ENCODE measurements around the gene CDYL.

CDYL gene

DNA sequence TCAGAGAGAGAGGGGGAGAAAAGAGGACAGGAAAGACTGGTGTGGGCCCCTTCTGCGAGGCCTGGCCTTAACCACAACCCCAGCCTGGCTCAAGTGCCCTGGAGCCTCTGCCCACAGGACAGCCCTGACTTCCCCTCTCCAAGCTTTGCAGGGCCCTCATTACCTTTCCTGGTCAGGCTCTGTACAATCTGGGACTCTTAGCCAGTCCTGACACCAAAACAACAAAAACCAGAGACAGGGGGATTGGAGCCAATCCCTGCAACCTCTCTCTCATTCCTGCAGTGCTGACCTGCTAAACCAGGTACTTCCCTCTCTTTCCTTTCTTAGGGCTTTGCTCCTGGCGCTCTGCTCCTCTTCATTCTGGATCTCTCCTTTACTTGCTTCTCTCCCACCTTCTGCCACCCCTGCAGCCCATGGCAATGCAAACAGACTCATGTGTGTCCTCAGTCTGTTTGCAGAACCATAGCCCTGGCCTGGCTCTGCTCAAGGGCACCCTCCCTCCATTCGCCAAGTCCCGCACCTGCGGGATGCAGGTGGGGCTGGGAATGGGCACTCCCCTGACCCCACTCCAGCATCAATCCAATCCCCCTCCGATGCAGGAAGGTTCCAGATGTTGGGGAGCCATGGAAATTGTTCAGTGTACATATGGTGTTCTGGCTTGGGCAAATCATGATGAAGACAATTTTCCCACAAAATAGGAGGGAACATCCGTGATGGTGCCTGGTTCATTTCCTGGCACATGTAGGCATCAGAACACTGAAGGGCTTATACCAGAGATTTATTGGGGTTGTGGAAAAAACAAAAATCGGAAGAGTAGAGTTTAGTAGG is 189.6 kb downstream of the CDYL start:
- no peak for DNase-seq (ENCODE audit: low read depth)
- no peak overlapping the region for H3K4me3 ChIP-seq (ENCODE audit: low read depth, low read length)
- TF ChIP-seq, protein P1, sequence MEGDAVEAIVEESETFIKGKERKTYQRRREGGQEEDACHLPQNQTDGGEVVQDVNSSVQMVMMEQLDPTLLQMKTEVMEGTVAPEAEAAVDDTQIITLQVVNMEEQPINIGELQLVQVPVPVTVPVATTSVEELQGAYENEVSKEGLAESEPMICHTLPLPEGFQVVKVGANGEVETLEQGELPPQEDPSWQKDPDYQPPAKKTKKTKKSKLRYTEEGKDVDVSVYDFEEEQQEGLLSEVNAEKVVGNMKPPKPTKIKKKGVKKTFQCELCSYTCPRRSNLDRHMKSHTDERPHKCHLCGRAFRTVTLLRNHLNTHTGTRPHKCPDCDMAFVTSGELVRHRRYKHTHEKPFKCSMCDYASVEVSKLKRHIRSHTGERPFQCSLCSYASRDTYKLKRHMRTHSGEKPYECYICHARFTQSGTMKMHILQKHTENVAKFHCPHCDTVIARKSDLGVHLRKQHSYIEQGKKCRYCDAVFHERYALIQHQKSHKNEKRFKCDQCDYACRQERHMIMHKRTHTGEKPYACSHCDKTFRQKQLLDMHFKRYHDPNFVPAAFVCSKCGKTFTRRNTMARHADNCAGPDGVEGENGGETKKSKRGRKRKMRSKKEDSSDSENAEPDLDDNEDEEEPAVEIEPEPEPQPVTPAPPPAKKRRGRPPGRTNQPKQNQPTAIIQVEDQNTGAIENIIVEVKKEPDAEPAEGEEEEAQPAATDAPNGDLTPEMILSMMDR (conservative IDR thresholded peaks at IDR 0.05; ENCODE audit: low read depth, low read length), result no peak

DNA sequence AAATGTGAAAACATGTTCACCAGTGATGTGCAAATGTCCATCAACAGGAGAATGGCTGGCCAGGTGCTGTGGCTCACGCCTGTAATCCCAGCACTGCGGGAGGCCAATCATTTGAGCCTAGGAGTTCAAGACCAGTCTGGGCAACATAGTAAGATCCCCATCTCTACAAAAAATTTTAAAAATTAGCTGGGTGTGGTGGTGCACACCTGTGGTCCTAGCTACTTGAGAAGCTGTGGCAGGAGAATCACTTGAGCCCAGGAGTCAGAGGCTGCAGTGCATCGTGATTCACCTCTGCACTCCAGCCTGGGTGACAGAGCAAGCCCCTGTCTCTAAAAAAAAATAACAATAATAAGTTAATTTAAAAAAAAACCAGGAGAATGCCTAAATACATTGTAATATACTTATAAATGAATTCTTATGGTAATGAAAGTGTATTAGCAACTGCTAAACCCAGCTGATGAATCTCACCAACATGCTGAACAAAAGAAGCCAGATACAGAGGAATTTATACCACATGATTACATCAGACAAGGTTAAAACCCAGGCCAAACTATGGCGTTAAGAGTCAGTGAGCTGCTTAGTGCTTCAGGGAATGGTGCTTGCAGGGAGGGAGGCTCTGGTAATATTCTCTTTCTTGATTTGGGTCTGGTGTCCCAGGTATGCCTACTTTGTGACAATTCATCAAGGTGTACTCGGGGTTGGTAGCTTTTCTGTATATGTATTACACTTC is 191.3 kb downstream of the CDYL start:
- DNase-seq (ENCODE audit: low read depth), result no peak
- TF ChIP-seq, protein P1 (conservative IDR thresholded peaks at IDR 0.05; ENCODE audit: low read depth, low read length), result no peak
- H3K4me3 ChIP-seq (ENCODE audit: low read depth, low read length), result no peak overlapping the region

DNA sequence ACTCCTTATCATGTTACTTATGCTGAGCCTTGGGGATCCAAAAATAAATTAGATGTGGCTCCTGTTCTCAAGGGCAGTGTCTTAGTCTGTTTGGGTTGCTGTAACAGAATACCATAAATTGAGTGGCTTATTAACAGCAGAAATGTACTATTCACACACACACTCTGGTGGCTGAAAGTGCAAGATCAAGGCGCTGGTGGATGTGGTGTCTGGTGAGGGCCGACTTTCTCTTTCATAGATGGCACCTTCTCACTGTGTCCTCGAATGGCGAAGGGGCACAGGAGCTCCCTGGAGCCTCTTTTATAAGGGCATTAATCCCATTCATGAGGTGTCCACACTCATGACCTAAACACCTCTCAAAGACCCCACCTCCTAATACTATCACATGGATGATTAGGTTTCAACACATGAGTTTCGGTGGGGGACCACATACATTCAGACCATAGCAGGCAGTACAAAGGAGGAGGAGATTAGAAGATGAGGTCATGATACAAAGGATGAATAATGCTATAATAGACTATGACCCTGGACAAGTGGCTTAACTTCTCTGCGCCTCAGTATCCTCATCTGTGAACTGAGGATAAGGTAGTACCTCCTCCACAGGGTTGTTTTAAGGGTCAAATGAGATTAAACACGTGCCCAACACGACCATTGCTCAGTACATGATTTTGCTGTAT is 193.5 kb downstream of the CDYL start:
- DNase-seq (ENCODE audit: low read depth), result no peak
- TF ChIP-seq, protein P1 (conservative IDR thresholded peaks at IDR 0.05; ENCODE audit: low read depth, low read length), result no peak
- no peak overlapping the region for H3K4me3 ChIP-seq (ENCODE audit: low read depth, low read length)

DNA sequence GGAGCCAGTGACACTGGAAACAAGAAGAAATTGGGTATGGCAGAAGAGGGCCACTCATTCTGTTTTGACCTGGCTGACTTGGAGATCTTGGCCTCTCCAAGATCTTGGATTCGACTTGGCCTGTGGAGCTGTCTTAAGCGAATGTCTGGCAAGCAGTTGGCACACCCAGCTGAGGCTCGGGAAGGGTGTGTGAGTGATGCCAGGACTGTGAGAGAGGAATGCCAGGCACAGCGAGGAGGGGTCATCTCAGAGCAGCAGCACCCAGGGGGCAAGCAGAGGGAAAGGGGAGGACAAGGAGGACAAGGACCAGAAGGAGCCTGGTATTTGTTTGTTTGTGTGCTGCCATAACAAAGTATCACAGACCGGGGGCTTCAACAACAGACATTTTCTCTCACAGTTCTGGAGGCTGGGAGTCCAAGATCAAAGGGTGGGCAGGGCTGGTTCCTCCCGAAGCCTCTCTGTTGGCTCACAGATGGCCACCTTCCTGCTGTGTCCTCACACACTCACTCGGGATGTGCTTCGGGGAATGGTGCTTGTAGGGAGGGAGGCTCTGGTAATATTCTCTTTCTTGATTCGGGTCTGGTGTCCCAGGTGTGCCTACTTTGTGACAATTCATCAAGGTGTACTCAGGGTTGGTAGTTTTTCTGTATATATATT is 194.7 kb downstream of the CDYL start:
- DNase-seq (ENCODE audit: low read depth), result no peak
- TF ChIP-seq, protein P1 (conservative IDR thresholded peaks at IDR 0.05; ENCODE audit: low read depth, low read length), result no peak
- H3K4me3 ChIP-seq (ENCODE audit: low read depth, low read length), result no peak overlapping the region

DNA sequence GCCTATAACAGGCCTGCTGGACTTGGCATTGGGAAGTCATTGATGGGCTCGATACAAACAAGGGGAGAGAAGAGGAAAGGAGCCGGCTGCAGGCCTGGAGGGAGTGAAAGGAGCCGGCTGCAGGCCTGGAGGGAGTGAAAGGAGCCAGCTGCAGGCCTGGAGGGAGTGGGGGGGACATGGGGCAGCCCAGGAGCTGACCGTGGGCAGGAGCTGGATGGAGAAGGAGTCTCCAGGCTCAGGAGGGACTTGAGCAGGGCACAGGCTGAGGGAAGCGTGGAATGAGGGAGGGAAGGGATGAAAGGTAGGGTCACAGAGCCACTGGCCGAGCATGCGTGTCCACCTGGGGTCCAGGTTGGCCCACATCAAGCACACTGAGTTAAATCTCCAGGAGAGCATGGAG is 195.6 kb downstream of the CDYL start:
- no peak for DNase-seq (ENCODE audit: low read depth)
- no peak overlapping the region for H3K4me3 ChIP-seq (ENCODE audit: low read depth, low read length)

DNA sequence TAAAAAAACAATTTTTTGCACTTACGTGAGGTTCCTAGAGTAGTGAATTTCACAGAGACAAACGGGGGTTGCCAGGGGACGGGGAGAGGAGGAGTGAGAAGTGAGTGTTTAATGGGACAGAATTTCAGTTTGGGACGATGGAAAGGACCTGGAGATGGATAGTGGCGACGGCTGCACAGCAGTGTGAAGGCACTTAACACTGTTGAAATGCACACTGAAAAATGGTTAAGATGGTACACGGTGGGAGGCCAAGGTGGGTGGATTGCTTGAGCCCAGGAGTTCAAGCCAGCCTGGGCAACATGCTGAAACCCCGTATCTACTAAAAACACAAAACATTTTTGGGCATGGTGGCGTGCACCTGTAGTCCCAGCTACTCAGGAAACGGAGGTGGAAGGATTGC is 196.2 kb downstream of the CDYL start:
- TF ChIP-seq, protein P1 (conservative IDR thresholded peaks at IDR 0.05; ENCODE audit: low read depth, low read length), result no peak
- no peak for DNase-seq (ENCODE audit: low read depth)
- no peak overlapping the region for H3K4me3 ChIP-seq (ENCODE audit: low read depth, low read length)

More for the DNA sequence above, 195.6 kb downstream of the CDYL start:
- TF ChIP-seq, protein P1 (conservative IDR thresholded peaks at IDR 0.05; ENCODE audit: low read depth, low read length), result no peak
